Pancreas (tissue), 10 donors: ENCODE measurements around the gene CD46. TPM values are rescaled to one million over a fixed set of nuclear protein-coding genes. Genes with fewer than 3 reads are reported as not detected.
"Not testable (repeated sequence)": the region's sequence is repeated elsewhere in the genome, so short reads cannot be mapped to it uniquely, and the experiment has no call there.

Source experiments
- ATAC-seq, 4 donors: fragments of 200-7000 bp; cut with Tn5 transposase; one replicate each; pipeline versions ENCODE4 v1.8.0 to v1.9.1; 2020; ENCODE audit warnings: mild to moderate bottlenecking in 4 of 4, moderate library complexity in 4 of 4
- DNase-seq, 6 donors: peaks; one replicate each; pipeline ENCODE4 v3.0.0-alpha.2; 2020
- FAIRE-seq: peaks from 2 replicates; lab custom pipeline; 2012; peaks lifted over from hg19 to GRCh38; lab: Jason Lieb, UNC
- H3K27ac ChIP-seq, 4 donors: fragments of 200-600 bp; sonication (generic); 1 replicate in 3 of 4; 2 replicates in 1 of 4; pipeline versions ENCODE4 v1.5.0 to v1.8.0; 2020
- H3K27me3 ChIP-seq, 4 donors: fragments of 200-600 bp; one replicate each; pipeline ENCODE4 v1.8.0; 2021
- H3K36me3 ChIP-seq, 3 donors: fragments of 200-600 bp; sonication (generic) in 1 of 3; one replicate each; pipeline versions ENCODE4 v1.5.0 to v1.8.0; 2020 to 2021
- H3K4me1 ChIP-seq, 3 donors: fragments of 200-600 bp; one replicate each; pipeline ENCODE4 v1.8.0; 2021
- H3K4me3 ChIP-seq, 4 donors: fragments of 200-600 bp; sonication (generic) in 2 of 4; one replicate each; pipeline versions ENCODE4 v1.5.0 to v1.8.0; 2020 to 2021
- H3K9me3 ChIP-seq, 4 donors: fragments of 200-600 bp; one replicate each; pipeline ENCODE4 v1.8.0; 2021
- CTCF ChIP-seq, 4 donors: fragments of 200-600 bp; sonication (generic) in 3 of 4; IDR thresholded peaks; one replicate each; pipeline versions ENCODE4 v1.5.0 to v1.8.0; 2021; ENCODE audit warnings: antibody characterized with exemption in 4 of 4
- WGBS, 2 donors: extraction: QIAGEN DNeasy Blood & Tissue Kit; methylation state at CpG; one replicate each; pipeline ENCODE4 v1.1.7; 2013; 5-methylcytosine and 5-hydroxymethylcytosine counted together
- intact Hi-C, 3 donors: fragments of 100-400 bp; cut with DNase I; formaldehyde crosslinking; loops; one replicate each; pipeline versions ENCODE4 v1.11.1 to v1.14.2; 2022
- polyA plus RNA-seq, 2 donors: library from polyadenylated mRNA; stranded (reverse); fragments of 200-250 nt; gene quantifications; one replicate each; pipeline ENCODE4 v1.2.3, GENCODE V29; 2013
- total RNA-seq, 6 donors: library from RNA; stranded (reverse); fragmentation: NEBNext Ultra II Directional in 4 of 6; extraction: Animal tissue kit (Norgen Biotek cat#: 25700) in 4 of 6; gene quantifications; one replicate each; pipeline versions ENCODE4 v1.2.1 to v1.2.4, GENCODE V29; 2021 to 2023
- donor health status: healthy with polysubstance abuse.
- donor health status: DM: no; HTN: no; CAD: no; lungs with moderate emphysema.
- donor health status: DM: no; HTN: no; CAD: no.
- donor health status: control.
- donor health status: control.
- donor health status: Bipolar disorder and iron deficiency.
- donor health status: DM: yes; HTN: yes; CAD: no.
- donor health status: DM: no; HTN: no; CAD: no.
- donor health status: DM: no; HTN: no; CAD: no.
- donor health status: DM: yes; HTN: yes; CAD: no.

The CD46 gene
- total and polyA plus RNA-seq, 8 donors = 59.8 to 172 (median 116) TPM

- FAIRE-seq (no peak), ATAC-seq (no peak), DNase-seq (peak in 1 of 6 donors; percentile 38)
- Histone ChIP-seq H3K27me3 (no peaks in the 10 kb centered on the region), H3K4me1 (no peaks in the 10 kb centered on the region), H3K36me3 (no peaks in the 10 kb centered on the region), H3K9me3 (no peaks in the 10 kb centered on the region), H3K4me3 (no peak overlapping the region), H3K27ac (no peak overlapping the region)
- TF ChIP-seq CTCF (IDR thresholded peaks at IDR 0.05) = no peak
- 87 to 95% methylated on average over 12 of the region's 12 CpGs for WGBS, 2 donors
- intact Hi-C loops = no loop called here
Measured at GRCh38 chr1:207713529-207713928, 38.3 kb upstream of the CD46 start.

GRCh38 chr1:207719234-207719633 lies 32.6 kb upstream of the CD46 start:
- Histone ChIP-seq H3K36me3 (no peaks in the 10 kb centered on the region), H3K9me3 (no peaks in the 10 kb centered on the region), H3K4me3 (no peak overlapping the region), H3K27ac (no peak overlapping the region), H3K27me3 (no peaks in the 10 kb centered on the region), H3K4me1 (no peaks in the 10 kb centered on the region)
- 76 to 82% methylated on average over 2 of the region's 2 CpGs for WGBS, 2 donors
- TF ChIP-seq CTCF (IDR thresholded peaks at IDR 0.05) = no peak
- intact Hi-C loops = no loop called here
- no peak for ATAC-seq
- no peak for FAIRE-seq
- no peak for DNase-seq

- H3K4me1 ChIP-seq, ATAC-seq, H3K9me3 ChIP-seq, FAIRE-seq, H3K27ac ChIP-seq, DNase-seq, H3K4me3 ChIP-seq, intact Hi-C loops, H3K27me3 ChIP-seq, H3K36me3 ChIP-seq: not testable (repeated sequence)
- WGBS, 2 donors = 73 to 77% methylated on average over 4 of the region's 4 CpGs
Measured at GRCh38 chr1:207728200-207728858, 23.5 kb upstream of the CD46 start.

GRCh38 chr1:207737503-207738157 lies 14.2 kb upstream of the CD46 start:
- peak overlapping the region in 1 of 4 donors; percentile 0 for H3K27ac ChIP-seq
- 78% methylated on average over 8 of the region's 8 CpGs for WGBS, 2 donors
- intact Hi-C loops, H3K27me3 ChIP-seq, H3K4me1 ChIP-seq, H3K36me3 ChIP-seq, DNase-seq, H3K4me3 ChIP-seq, H3K9me3 ChIP-seq, FAIRE-seq: not testable (repeated sequence)
- peak in 2 of 4 donors; percentile 21 to 47 for ATAC-seq

GRCh38 chr1:207738158-207738659 lies 13.6 kb upstream of the CD46 start:
- 22 to 26% methylated on average over 6 of the region's 6 CpGs for WGBS, 2 donors
- H3K36me3 ChIP-seq, DNase-seq, intact Hi-C loops, H3K4me3 ChIP-seq, H3K27me3 ChIP-seq, FAIRE-seq, H3K4me1 ChIP-seq, H3K9me3 ChIP-seq: not testable (repeated sequence)
- peak overlapping the region in 1 of 4 donors; percentile 0 for H3K27ac ChIP-seq
- ATAC-seq = peak; percentile 50 to 77 (median 62)

- no peaks in the 10 kb centered on the region for H3K9me3 ChIP-seq
- 70 to 77% methylated on average over 2 of the region's 2 CpGs for WGBS, 2 donors
- intact Hi-C loops = no loop called here
Measured at GRCh38 chr1:207740207-207740606, 11.6 kb upstream of the CD46 start.

More at GRCh38 chr1:207740207-207740606, 11.6 kb upstream of the CD46 start:
- H3K27me3 ChIP-seq = no peaks in the 10 kb centered on the region
- FAIRE-seq (no peak), ATAC-seq (no peak), DNase-seq (no peak)
- H3K36me3 ChIP-seq = no peaks in the 10 kb centered on the region
- no peak for TF ChIP-seq CTCF (IDR thresholded peaks at IDR 0.05)
- no peak overlapping the region for H3K27ac ChIP-seq
- H3K4me3 ChIP-seq = no peak overlapping the region
- H3K4me1 ChIP-seq = peaks cover 0 to 9% (median 9%) of the 10 kb centered on the region in 3 donors
